HepG2 (cell line): ENCODE measurements around the gene PXDC1. TPM values are rescaled to one million over a fixed set of nuclear protein-coding genes. Genes with fewer than 3 reads are reported as not detected.

ENCODE experiments used
- GTF2F1 ChIP-seq: fragments of 150-350 bp; IDR thresholded peaks from 2 replicates; pipeline ENCODE4 v1.6.1; 2014; ENCODE audit warnings: low read length
- HDAC2 ChIP-seq: sonication (generic); formaldehyde crosslinking; IDR thresholded peaks from 2 replicates; pipeline ENCODE4 v1.4.0; 2020; ENCODE audit warnings: missing genetic modification reagents
- MXI1 ChIP-seq: IDR thresholded peaks from 3 replicates; pipeline ENCODE4 v1.6.1; 2012; ENCODE audit warnings: low read depth, low read length, inconsistent platforms, borderline replicate concordance
- NCOR1 ChIP-seq: fragments of 200-600 bp; sonication (generic); IDR thresholded peaks from 2 replicates; pipeline ENCODE4 v1.7.0; 2017; ENCODE audit warnings: antibody characterized with exemption, low read length, borderline replicate concordance
- polyA plus RNA-seq, 8 experiments: library from polyadenylated mRNA; depleted of rRNA in 3 of 8; stranded (reverse) in 7 of 8; unstranded in 1 of 8; fragments of >200 nt; fragmentation: Illumina TruSeq in 4 of 8; extraction: Trizol in 4 of 8; gene quantifications; 2 replicates each; pipeline versions ENCODE4 v1.2.1 to v1.2.3, GENCODE V29; 2011 to 2016; ENCODE audit warnings: low read depth in 4 of 8, missing spikeins in 1 of 8, mixed read lengths in 1 of 8; ENCODE audit not compliant: insufficient read depth in 1 of 8
- total RNA-seq, 5 experiments: library from RNA; depleted of rRNA; stranded (reverse); fragments of >200 nt; fragmentation: Illumina TruSeq; extraction: Trizol; gene quantifications; 2 replicates each; pipeline ENCODE4 v1.2.3, GENCODE V29; 2016; ENCODE audit warnings: low read depth in 1 of 5
- TF ChIP-seq, protein P1 (sequence below): sonication (generic); formaldehyde crosslinking; IDR thresholded peaks from 2 replicates; pipeline ENCODE4 v1.9.0; 2021; ENCODE audit warnings: mild to moderate bottlenecking, missing genetic modification reagents
- TF ChIP-seq, protein P2 (sequence below): sonication (generic); formaldehyde crosslinking; IDR thresholded peaks from 2 replicates; pipeline ENCODE4 v1.5.0; 2020; ENCODE audit warnings: mild to moderate bottlenecking, missing genetic modification reagents

PXDC1 gene
- total and polyA plus RNA-seq, 2 of the 13 experiments (the other 11 are each of a cell fraction or from before 2014, with no cell fraction given): 32.4 to 34.7 TPM

DNA sequence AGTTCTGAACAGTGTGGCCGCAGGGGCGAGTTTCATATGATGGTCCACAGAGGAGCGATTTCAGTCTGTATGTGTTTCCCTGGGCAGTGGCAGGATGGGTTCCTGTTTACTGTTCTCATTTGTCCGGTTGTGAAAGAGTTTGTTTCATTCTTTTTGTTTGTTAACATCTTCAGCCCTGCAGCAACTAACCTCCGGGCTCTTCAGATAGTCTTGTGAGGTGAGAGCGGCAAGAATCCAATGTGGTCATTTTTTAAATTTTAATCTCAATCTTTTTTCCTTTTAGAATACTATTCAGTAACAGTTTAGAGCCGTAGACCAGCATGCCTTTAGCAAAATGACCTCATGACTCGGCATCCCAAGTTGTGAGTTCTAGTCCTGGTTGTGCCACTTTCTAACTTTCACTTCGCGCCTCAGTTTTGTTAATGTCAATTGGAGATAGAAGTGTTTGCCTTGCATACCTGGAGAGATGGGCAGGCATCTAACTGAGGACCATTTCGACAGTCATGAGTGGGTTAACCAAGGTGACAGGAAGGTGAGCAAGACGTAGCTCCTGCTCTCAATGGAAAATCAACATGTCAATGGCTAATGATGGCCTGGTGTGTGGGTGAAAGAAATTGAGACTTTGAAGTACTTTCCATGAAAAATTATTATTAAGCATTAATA, 38.5 kb upstream of the PXDC1 start (continued):
- TF ChIP-seq, protein P1, sequence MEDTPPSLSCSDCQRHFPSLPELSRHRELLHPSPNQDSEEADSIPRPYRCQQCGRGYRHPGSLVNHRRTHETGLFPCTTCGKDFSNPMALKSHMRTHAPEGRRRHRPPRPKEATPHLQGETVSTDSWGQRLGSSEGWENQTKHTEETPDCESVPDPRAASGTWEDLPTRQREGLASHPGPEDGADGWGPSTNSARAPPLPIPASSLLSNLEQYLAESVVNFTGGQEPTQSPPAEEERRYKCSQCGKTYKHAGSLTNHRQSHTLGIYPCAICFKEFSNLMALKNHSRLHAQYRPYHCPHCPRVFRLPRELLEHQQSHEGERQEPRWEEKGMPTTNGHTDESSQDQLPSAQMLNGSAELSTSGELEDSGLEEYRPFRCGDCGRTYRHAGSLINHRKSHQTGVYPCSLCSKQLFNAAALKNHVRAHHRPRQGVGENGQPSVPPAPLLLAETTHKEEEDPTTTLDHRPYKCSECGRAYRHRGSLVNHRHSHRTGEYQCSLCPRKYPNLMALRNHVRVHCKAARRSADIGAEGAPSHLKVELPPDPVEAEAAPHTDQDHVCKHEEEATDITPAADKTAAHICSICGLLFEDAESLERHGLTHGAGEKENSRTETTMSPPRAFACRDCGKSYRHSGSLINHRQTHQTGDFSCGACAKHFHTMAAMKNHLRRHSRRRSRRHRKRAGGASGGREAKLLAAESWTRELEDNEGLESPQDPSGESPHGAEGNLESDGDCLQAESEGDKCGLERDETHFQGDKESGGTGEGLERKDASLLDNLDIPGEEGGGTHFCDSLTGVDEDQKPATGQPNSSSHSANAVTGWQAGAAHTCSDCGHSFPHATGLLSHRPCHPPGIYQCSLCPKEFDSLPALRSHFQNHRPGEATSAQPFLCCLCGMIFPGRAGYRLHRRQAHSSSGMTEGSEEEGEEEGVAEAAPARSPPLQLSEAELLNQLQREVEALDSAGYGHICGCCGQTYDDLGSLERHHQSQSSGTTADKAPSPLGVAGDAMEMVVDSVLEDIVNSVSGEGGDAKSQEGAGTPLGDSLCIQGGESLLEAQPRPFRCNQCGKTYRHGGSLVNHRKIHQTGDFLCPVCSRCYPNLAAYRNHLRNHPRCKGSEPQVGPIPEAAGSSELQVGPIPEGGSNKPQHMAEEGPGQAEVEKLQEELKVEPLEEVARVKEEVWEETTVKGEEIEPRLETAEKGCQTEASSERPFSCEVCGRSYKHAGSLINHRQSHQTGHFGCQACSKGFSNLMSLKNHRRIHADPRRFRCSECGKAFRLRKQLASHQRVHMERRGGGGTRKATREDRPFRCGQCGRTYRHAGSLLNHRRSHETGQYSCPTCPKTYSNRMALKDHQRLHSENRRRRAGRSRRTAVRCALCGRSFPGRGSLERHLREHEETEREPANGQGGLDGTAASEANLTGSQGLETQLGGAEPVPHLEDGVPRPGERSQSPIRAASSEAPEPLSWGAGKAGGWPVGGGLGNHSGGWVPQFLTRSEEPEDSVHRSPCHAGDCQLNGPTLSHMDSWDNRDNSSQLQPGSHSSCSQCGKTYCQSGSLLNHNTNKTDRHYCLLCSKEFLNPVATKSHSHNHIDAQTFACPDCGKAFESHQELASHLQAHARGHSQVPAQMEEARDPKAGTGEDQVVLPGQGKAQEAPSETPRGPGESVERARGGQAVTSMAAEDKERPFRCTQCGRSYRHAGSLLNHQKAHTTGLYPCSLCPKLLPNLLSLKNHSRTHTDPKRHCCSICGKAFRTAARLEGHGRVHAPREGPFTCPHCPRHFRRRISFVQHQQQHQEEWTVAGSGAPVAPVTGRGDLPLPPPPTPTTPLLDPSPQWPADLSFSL (CRISPR knock-in tag): peak; percentile 44; the same call in 1 of the 2 replicates
- peak; percentile 51; the same call in 1 of the 3 replicates for TF ChIP-seq MXI1
- TF ChIP-seq, protein P2, sequence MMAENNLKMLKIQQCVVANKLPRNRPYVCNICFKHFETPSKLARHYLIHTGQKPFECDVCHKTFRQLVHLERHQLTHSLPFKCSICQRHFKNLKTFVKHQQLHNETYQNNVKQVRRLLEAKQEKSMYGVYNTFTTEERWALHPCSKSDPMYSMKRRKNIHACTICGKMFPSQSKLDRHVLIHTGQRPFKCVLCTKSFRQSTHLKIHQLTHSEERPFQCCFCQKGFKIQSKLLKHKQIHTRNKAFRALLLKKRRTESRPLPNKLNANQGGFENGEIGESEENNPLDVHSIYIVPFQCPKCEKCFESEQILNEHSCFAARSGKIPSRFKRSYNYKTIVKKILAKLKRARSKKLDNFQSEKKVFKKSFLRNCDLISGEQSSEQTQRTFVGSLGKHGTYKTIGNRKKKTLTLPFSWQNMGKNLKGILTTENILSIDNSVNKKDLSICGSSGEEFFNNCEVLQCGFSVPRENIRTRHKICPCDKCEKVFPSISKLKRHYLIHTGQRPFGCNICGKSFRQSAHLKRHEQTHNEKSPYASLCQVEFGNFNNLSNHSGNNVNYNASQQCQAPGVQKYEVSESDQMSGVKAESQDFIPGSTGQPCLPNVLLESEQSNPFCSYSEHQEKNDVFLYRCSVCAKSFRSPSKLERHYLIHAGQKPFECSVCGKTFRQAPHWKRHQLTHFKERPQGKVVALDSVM (CRISPR knock-in tag): no peak
- peak; percentile 28; the same call in 1 of the 2 replicates for TF ChIP-seq HDAC2 (CRISPR knock-in tag)
- no peak for TF ChIP-seq GTF2F1
- TF ChIP-seq NCOR1: no peak
